Astrocyte (in vitro differentiated cells and primary cell): Measurements from ENCODE around the gene KCNH3. TPM values are rescaled to one million over a fixed set of nuclear protein-coding genes. Genes with fewer than 3 reads are reported as not detected.

Source experiments
- DNase-seq: peaks from one replicate; pipeline ENCODE4 v3.0.0-alpha.2; 2010; ENCODE audit warnings: low read depth
- FAIRE-seq: peaks from 2 replicates; lab custom pipeline; 2011; peaks lifted over from hg19 to GRCh38; lab: Jason Lieb, UNC
- H2AFZ ChIP-seq: 2 replicates; pipeline ENCODE4 v1.6.0; 2012; ENCODE audit warnings: low read depth, low read length, inconsistent platforms
- H3K27ac ChIP-seq: 2 replicates; pipeline ENCODE4 v1.5.1; 2011; ENCODE audit warnings: low read depth, low read length, inconsistent platforms
- H3K27me3 ChIP-seq: 2 replicates; pipeline ENCODE4 v1.6.0; 2011; ENCODE audit warnings: low read length, inconsistent platforms; ENCODE audit not compliant: insufficient read depth
- H3K36me3 ChIP-seq: 2 replicates; pipeline ENCODE4 v1.5.1; 2011; ENCODE audit warnings: low read length, inconsistent platforms; ENCODE audit not compliant: insufficient read depth
- H3K4me1 ChIP-seq: 2 replicates; pipeline ENCODE4 v1.5.1; 2011; ENCODE audit warnings: low read length, inconsistent platforms; ENCODE audit not compliant: insufficient read depth
- H3K4me2 ChIP-seq: 2 replicates; pipeline ENCODE4 v1.6.0; 2012; ENCODE audit warnings: low read length, inconsistent platforms
- H3K4me3 ChIP-seq: 2 replicates; pipeline ENCODE4 v1.5.1; 2011; ENCODE audit warnings: low read depth, mild to moderate bottlenecking, low read length, inconsistent platforms; ENCODE audit not compliant: insufficient read depth
- H3K79me2 ChIP-seq: 2 replicates; pipeline ENCODE4 v1.6.0; 2012; ENCODE audit warnings: mild to moderate bottlenecking, low read length, inconsistent platforms; ENCODE audit not compliant: insufficient read depth
- H3K9ac ChIP-seq: 2 replicates; pipeline ENCODE4 v1.6.0; 2012; ENCODE audit warnings: mild to moderate bottlenecking, low read length, inconsistent platforms
- H3K9me3 ChIP-seq: 2 replicates; pipeline ENCODE4 v1.5.1; 2012; ENCODE audit warnings: low read depth, mild to moderate bottlenecking, low read length, inconsistent platforms; ENCODE audit not compliant: insufficient read depth
- H4K20me1 ChIP-seq: 2 replicates; pipeline ENCODE4 v1.6.0; 2012; ENCODE audit warnings: low read length, inconsistent platforms; ENCODE audit not compliant: insufficient read depth
- H3K27ac Mint-ChIP-seq: one replicate; pipeline ENCODE4 v1.8.0; 2021; ENCODE audit warnings: mild to moderate bottlenecking, mixed read lengths; ENCODE audit not compliant: unreplicated experiment
- H3K27me3 Mint-ChIP-seq: one replicate; pipeline ENCODE4 v1.8.0; 2021; ENCODE audit warnings: low read depth, mixed read lengths; ENCODE audit not compliant: unreplicated experiment
- H3K36me3 Mint-ChIP-seq: one replicate; pipeline ENCODE4 v1.8.0; 2021; ENCODE audit warnings: low read depth, mixed read lengths; ENCODE audit not compliant: unreplicated experiment
- H3K4me1 Mint-ChIP-seq: one replicate; pipeline ENCODE4 v1.8.0; 2021; ENCODE audit warnings: low read depth, mixed read lengths; ENCODE audit not compliant: unreplicated experiment
- H3K4me3 Mint-ChIP-seq: one replicate; pipeline ENCODE4 v1.8.0; 2021; ENCODE audit warnings: mild to moderate bottlenecking, moderate library complexity, mixed read lengths; ENCODE audit not compliant: unreplicated experiment
- H3K9me3 Mint-ChIP-seq: one replicate; pipeline ENCODE4 v1.8.0; 2021; ENCODE audit warnings: mild to moderate bottlenecking, mixed read lengths; ENCODE audit not compliant: unreplicated experiment
- EZH2 ChIP-seq: IDR thresholded peaks from 2 replicates; pipeline ENCODE4 v1.6.1; 2012; ENCODE audit warnings: mild to moderate bottlenecking, low read length, inconsistent platforms; ENCODE audit not compliant: insufficient read depth
- total RNA-seq: library from RNA; stranded (reverse); gene quantifications from 2 replicates; pipeline ENCODE4 v1.2.1, GENCODE V29; 2021
- TF ChIP-seq, protein P1 (sequence below): IDR thresholded peaks from 2 replicates; pipeline ENCODE4 v1.5.1; 2011; ENCODE audit warnings: low read depth, mild to moderate bottlenecking, inconsistent platforms, low read length, moderate library complexity; ENCODE audit not compliant: insufficient read depth

KCNH3 gene
- total RNA-seq, 1 donor from 2014 or later: not detected

DNA sequence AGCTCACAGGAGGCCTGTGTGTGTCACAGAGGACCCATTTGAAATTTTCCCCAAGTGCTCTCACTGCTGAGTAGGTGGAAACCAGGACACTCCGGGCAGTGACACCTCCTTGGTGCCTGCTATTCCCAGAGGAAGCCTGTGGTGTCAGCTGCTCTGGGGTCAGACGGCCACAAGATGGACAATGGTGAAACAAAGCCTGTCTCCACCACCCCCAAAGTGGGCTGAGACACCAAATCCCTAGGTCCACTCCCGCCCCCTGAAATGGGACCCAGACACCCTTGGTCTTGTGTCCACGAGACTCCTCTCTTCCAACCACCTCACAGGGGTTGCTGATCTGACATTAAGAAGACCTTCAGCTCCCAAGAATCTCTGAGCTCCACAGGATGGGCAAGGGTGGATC is 7.0 kb downstream of the KCNH3 start:
- H3K36me3 Mint-ChIP-seq: peaks cover 2% of the 10 kb centered on the region
- H2AFZ ChIP-seq: no peak overlapping the region
- H4K20me1 ChIP-seq: peaks cover 4% of the 10 kb centered on the region
- no peak overlapping the region for H3K9ac ChIP-seq
- H3K79me2 ChIP-seq: no peaks in the 10 kb centered on the region
- H3K4me3 ChIP-seq: no peak overlapping the region
- H3K9me3 ChIP-seq: no peaks in the 10 kb centered on the region
- FAIRE-seq (no peak), DNase-seq (no peak)
- peaks cover 12% of the 10 kb centered on the region for H3K4me1 ChIP-seq
- H3K27ac Mint-ChIP-seq: peak overlapping the region; percentile 41
- H3K27me3 ChIP-seq: peaks cover 33% of the 10 kb centered on the region
- H3K36me3 ChIP-seq: no peaks in the 10 kb centered on the region
- peaks cover 3% of the 10 kb centered on the region for H3K9me3 Mint-ChIP-seq
- no peak overlapping the region for H3K4me3 Mint-ChIP-seq
- no peak overlapping the region for H3K27ac ChIP-seq
- H3K4me1 Mint-ChIP-seq: no peaks in the 10 kb centered on the region
- TF ChIP-seq EZH2: no peak
- TF ChIP-seq, protein P1, sequence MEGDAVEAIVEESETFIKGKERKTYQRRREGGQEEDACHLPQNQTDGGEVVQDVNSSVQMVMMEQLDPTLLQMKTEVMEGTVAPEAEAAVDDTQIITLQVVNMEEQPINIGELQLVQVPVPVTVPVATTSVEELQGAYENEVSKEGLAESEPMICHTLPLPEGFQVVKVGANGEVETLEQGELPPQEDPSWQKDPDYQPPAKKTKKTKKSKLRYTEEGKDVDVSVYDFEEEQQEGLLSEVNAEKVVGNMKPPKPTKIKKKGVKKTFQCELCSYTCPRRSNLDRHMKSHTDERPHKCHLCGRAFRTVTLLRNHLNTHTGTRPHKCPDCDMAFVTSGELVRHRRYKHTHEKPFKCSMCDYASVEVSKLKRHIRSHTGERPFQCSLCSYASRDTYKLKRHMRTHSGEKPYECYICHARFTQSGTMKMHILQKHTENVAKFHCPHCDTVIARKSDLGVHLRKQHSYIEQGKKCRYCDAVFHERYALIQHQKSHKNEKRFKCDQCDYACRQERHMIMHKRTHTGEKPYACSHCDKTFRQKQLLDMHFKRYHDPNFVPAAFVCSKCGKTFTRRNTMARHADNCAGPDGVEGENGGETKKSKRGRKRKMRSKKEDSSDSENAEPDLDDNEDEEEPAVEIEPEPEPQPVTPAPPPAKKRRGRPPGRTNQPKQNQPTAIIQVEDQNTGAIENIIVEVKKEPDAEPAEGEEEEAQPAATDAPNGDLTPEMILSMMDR: no peak
- peaks cover 84% of the 10 kb centered on the region for H3K27me3 Mint-ChIP-seq
- H3K4me2 ChIP-seq: no peak overlapping the region

DNA sequence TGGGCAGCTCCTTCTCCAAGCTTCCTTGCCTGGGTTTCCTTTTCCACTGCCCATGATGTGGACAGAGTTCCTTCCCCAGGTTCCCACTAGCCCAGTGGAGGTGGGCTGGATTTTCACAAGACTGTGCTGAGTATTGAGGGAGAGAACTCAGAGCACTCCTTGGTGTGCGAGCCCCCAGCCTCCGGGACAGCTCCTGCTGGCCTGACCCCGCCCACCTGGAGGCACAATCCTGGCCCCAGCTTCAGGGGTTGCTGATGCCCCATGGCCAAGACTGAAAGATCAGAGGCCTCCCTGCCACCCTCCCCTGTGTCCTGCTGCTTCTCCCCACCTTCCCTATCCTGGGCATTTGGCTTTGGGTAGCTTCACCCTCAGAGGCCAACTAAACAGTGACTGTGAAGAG is 7.7 kb downstream of the KCNH3 start:
- H3K27me3 Mint-ChIP-seq: peaks cover 81% of the 10 kb centered on the region
- Histone ChIP-seq H3K4me1 (peaks cover 12% of the 10 kb centered on the region), H3K9me3 (no peaks in the 10 kb centered on the region)

DNA sequence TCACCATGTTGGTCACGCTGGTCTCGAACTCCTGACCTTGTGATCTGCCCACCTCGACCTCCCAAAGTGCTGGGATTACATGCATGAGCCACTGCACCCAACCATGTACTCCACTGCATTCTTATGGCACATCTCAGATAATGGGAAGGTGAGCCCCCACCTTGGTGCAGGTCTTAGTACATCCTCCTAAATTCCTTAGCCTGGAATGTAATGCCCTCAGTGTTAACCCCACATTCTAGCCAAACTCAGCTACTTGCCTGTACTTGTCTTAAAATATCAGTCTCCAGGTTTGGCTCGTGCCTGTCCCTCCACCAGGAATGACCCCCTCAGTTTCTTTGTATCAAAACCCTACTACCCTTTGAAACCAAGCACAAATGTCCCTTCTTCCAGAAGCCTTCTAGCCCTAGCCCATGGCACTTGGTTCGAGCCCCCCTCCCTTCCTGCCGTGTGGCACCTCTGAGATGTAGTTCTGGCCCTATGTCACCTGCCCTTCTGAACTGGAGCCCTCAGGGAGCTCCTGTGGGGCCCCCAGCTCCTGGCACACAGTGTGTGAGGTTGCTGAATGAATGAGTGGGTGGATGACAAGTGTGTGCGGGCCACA is 8.4 kb downstream of the KCNH3 start:
- peaks cover 82% of the 10 kb centered on the region for H3K27me3 Mint-ChIP-seq
- TF ChIP-seq, protein P1: no peak
- no peak for TF ChIP-seq EZH2

More for the DNA sequence above, 7.7 kb downstream of the KCNH3 start:
- no peak overlapping the region for H3K4me3 Mint-ChIP-seq
- no peak for FAIRE-seq
- H3K27ac Mint-ChIP-seq: no peak overlapping the region
- Histone ChIP-seq H3K79me2 (no peaks in the 10 kb centered on the region), H3K36me3 (no peaks in the 10 kb centered on the region), H3K27ac (no peak overlapping the region), H4K20me1 (peaks cover 4% of the 10 kb centered on the region), H3K4me2 (no peak overlapping the region), H3K9ac (no peak overlapping the region), H3K4me3 (no peak overlapping the region), H2AFZ (no peak overlapping the region), H3K27me3 (peaks cover 31% of the 10 kb centered on the region)
- no peaks in the 10 kb centered on the region for H3K4me1 Mint-ChIP-seq
- no peak for DNase-seq
- no peak for TF ChIP-seq EZH2
- TF ChIP-seq, protein P1: no peak
- peaks cover 3% of the 10 kb centered on the region for H3K9me3 Mint-ChIP-seq
- H3K36me3 Mint-ChIP-seq: peaks cover 2% of the 10 kb centered on the region

More for the DNA sequence above, 8.4 kb downstream of the KCNH3 start:
- Histone ChIP-seq H3K9me3 (no peaks in the 10 kb centered on the region), H3K4me3 (no peak overlapping the region), H3K36me3 (no peaks in the 10 kb centered on the region), H3K79me2 (no peaks in the 10 kb centered on the region), H3K27me3 (peaks cover 32% of the 10 kb centered on the region), H3K4me2 (no peak overlapping the region), H2AFZ (no peak overlapping the region), H3K27ac (no peak overlapping the region), H3K9ac (no peak overlapping the region), H3K4me1 (peaks cover 12% of the 10 kb centered on the region), H4K20me1 (peaks cover 4% of the 10 kb centered on the region)
- DNase-seq: no peak
- Mint-ChIP-seq H3K27ac (no peak overlapping the region), H3K4me3 (no peak overlapping the region), H3K9me3 (peaks cover 3% of the 10 kb centered on the region), H3K4me1 (no peaks in the 10 kb centered on the region), H3K36me3 (peaks cover 2% of the 10 kb centered on the region)
- no peak for FAIRE-seq
